ENCODE measurements around the gene ATIC. TPM values are rescaled to one million over a fixed set of nuclear protein-coding genes. Genes with fewer than 3 reads are reported as not detected.

ATIC gene
- polyA plus RNA-seq (2011; rRNA removed) (328 and 353 TPM in 2 replicates), polyA plus RNA-seq (2017; fragmentation: RNase III; extraction: RNeasy Plus Mini Kit Qiagen cat#74134 plus additional on column Dnase treatment) (294 to 325 TPM (median 298 TPM) in 3 replicates), polyA minus RNA-seq (2011; rRNA and poly(A)+ RNA removed) (313 and 331 TPM in 2 replicates)
- 165 and 183 TPM in 2 replicates for polyA plus RNA-seq (2012; cell fraction: cytosol; rRNA removed)
- 109 and 174 TPM in 2 replicates for polyA plus RNA-seq (2012; cell fraction: nucleus; rRNA removed)

GRCh38 chr2:215311625-215312396 is at the start of gene ATIC:
TSS of gene ATIC (plus strand) at chr2:215312059. CDS start at chr2:215312143, 84 bp downstream.
- peaks cover 19% of the 10 kb centered on the region for H3K4me1 ChIP-seq
- DNase-seq (ENCODE audit: low read depth in 1 of 2, low spot score in 1 of 2) (peak; percentile 69 to 96), FAIRE-seq (no peak), ATAC-seq (peak; percentile 99)
- peak within 1 kb of the TSS; percentile 98 to 99 for H3K27ac ChIP-seq
- peak within 1 kb of the TSS; percentile 81 for H3K4me3 ChIP-seq
- peak; percentile 98 for TF ChIP-seq USF2 (IDR thresholded peaks at IDR 0.05)
- TF ChIP-seq E2F6 (IDR thresholded peaks at IDR 0.05; ENCODE audit: borderline replicate concordance, low read depth) = peak; percentile 92
- peak; percentile 92; the same call in 1 of the 2 replicates for TF ChIP-seq MYC (IDR thresholded peaks at IDR 0.05; ENCODE audit: borderline replicate concordance, low read length)
- peak; percentile 80; the same call in 2 of the 3 replicates for TF ChIP-seq BCL3 (IDR thresholded peaks at IDR 0.05)
- no peak for TF ChIP-seq CEBPB (IDR thresholded peaks at IDR 0.05)
- TF ChIP-seq JUN (IDR thresholded peaks at IDR 0.05) = peak; percentile 51 to 95; a peak in 4 of 5 replicates
- peak; percentile 30; the same call in 1 of the 2 replicates for TF ChIP-seq KDM1A (IDR thresholded peaks at IDR 0.05; ENCODE audit: low read depth)
- peak; percentile 6; the same call in 1 of the 2 replicates for TF ChIP-seq NPAS2 (CRISPR knock-in tag; IDR thresholded peaks at IDR 0.05; ENCODE audit: borderline replicate concordance)
- TF ChIP-seq MAZ (IDR thresholded peaks at IDR 0.05; ENCODE audit: borderline replicate concordance, low read depth, low read length) = no peak
- peak; percentile 82 for TF ChIP-seq POLR2A (IDR thresholded peaks at IDR 0.05; ENCODE audit: low read length)
- no peak for TF ChIP-seq RCOR1 (IDR thresholded peaks at IDR 0.05; ENCODE audit: low read depth, low read length)
- TF ChIP-seq FOSL2 (IDR thresholded peaks at IDR 0.05) = no peak
- TF ChIP-seq FOSL2 (CRISPR knock-in tag; IDR thresholded peaks at IDR 0.05) = no peak
- peak; percentile 89 for TF ChIP-seq ZFP36 (IDR thresholded peaks at IDR 0.05; ENCODE audit: borderline replicate concordance, partially characterized antibody)
- TF ChIP-seq PHF8 (IDR thresholded peaks at IDR 0.05; ENCODE audit: borderline replicate concordance, low read depth) = peak; percentile 18
- peak; percentile 100 for TF ChIP-seq MAX (IDR thresholded peaks at IDR 0.05)
- H3K4me2 ChIP-seq = peak within 1 kb of the TSS; percentile 91
- no peaks in the 10 kb centered on the region for H3K9me3 ChIP-seq
- ChIA-PET CTCF (interaction anchor here (1.3 to 1.8 kb wide), 2 partner anchors 9 to 620 kb away, joined by 5 to 7 read pairs; no protein-coding TSS in a partner anchor), POLR2A (interaction anchor here (0.6 to 1.7 kb wide), 14 partner anchors 9 to 1940 kb away, joined by 3 to 14 read pairs (median 4); no protein-coding TSS in a partner anchor)
- 3% methylated on average over 12 of the region's 64 CpGs for WGBS (ENCODE audit: missing lambda C conversion rate)

- ATAC-seq = no peak
- CTCF ChIA-PET = no interaction called here
- Histone ChIP-seq H3K9me3 (no peaks in the 10 kb centered on the region), H3K4me1 (no peaks in the 10 kb centered on the region), H3K4me3 (no peak overlapping the region), H3K27ac (no peak overlapping the region), H3K4me2 (no peak overlapping the region)
- TF ChIP-seq RARB (CRISPR knock-in tag; IDR thresholded peaks at IDR 0.05) (no peak), MAFK (IDR thresholded peaks at IDR 0.05; ENCODE audit: partially characterized antibody) (peak; percentile 45)
- DNase-seq (ENCODE audit: low read depth in 1 of 2, low spot score in 1 of 2) = no peak
- POLR2A ChIA-PET = no interaction called here
- 89% methylated on average over 1 of the region's 1 CpG for WGBS (ENCODE audit: missing lambda C conversion rate)
- no peak for FAIRE-seq
These were observed 49.6 kb upstream of the ATIC start for GRCh38 chr2:215262303-215262702.

GRCh38 chr2:215262741-215263362 is 49.0 kb upstream of the ATIC start:
- no peak overlapping the region for H3K4me2 ChIP-seq
- FAIRE-seq = no peak
- ChIA-PET POLR2A (no interaction called here), CTCF (no interaction called here)
- no peak overlapping the region for H3K27ac ChIP-seq
- no peaks in the 10 kb centered on the region for H3K4me1 ChIP-seq
- no peak for ATAC-seq
- H3K4me3 ChIP-seq = no peak overlapping the region
- DNase-seq (ENCODE audit: low read depth in 1 of 2, low spot score in 1 of 2) = no peak
- H3K9me3 ChIP-seq = no peaks in the 10 kb centered on the region
- 39% methylated on average over 4 of the region's 4 CpGs for WGBS (ENCODE audit: missing lambda C conversion rate)
- TF ChIP-seq POLR2AphosphoS2 (conservative IDR thresholded peaks at IDR 0.05; ENCODE audit: low read length) (no peak), SREBF2 (IDR thresholded peaks at IDR 0.05) (no peak), CTCF (IDR thresholded peaks at IDR 0.05) (no peak), KDM5A (IDR thresholded peaks at IDR 0.05) (no peak), RNF2 (IDR thresholded peaks at IDR 0.05; ENCODE audit: borderline replicate concordance, low read depth) (no peak), GATA3 (IDR thresholded peaks at IDR 0.05; ENCODE audit: borderline replicate concordance) (no peak), NR3C1 (IDR thresholded peaks at IDR 0.05) (no peak), JUN (IDR thresholded peaks at IDR 0.05) (no peak), PHF8 (IDR thresholded peaks at IDR 0.05; ENCODE audit: borderline replicate concordance, low read depth) (no peak), E2F6 (IDR thresholded peaks at IDR 0.05; ENCODE audit: borderline replicate concordance, low read depth) (no peak)

Measured in A549 (cell line).